NCI-H748 treated with DMSO at 0.1 percent for 48 hours (cell line): ENCODE results near the gene OBI1.
A peak's percentile ranks its signal among the peaks of the same experiment; 100 is the strongest.
"Not testable (repeated sequence)": the region's sequence is repeated elsewhere in the genome, so short reads cannot be mapped to it uniquely, and the experiment has no call there.

Source experiments
- DNase-seq: peaks from one replicate; lab custom pipeline; 2025; lab: John Stamatoyannopoulos, UW

The OBI1 gene

GRCh38 chr13:78647109-78647678 is 11.8 kb downstream of the OBI1 start:
- not testable (repeated sequence) for DNase-seq

- DNase-seq, result no peak
These were observed 20.7 kb downstream of the OBI1 start for GRCh38 chr13:78638216-78638615.

GRCh38 chr13:78636495-78636894 is 22.5 kb downstream of the OBI1 start:
- DNase-seq, result no peak

GRCh38 chr13:78632996-78633395 is 26.0 kb downstream of the OBI1 start:
- no peak for DNase-seq

GRCh38 chr13:78631077-78631476 is 27.9 kb downstream of the OBI1 start:
- no peak for DNase-seq

- no peak for DNase-seq
These were observed 28.4 kb downstream of the OBI1 start for GRCh38 chr13:78630511-78630910.

- DNase-seq, result no peak
These were observed 33.6 kb downstream of the OBI1 start for GRCh38 chr13:78625384-78625783.

- no peak for DNase-seq
These were observed 35.8 kb downstream of the OBI1 start for GRCh38 chr13:78623132-78623531.

- no peak for DNase-seq
These were observed 38.0 kb downstream of the OBI1 start for GRCh38 chr13:78620936-78621470.

GRCh38 chr13:78618411-78618810 is 40.5 kb downstream of the OBI1 start:
- DNase-seq, result no peak

GRCh38 chr13:78611040-78611439 is 47.9 kb downstream of the OBI1 start:
- DNase-seq, result no peak

GRCh38 chr13:78610381-78610883 is 48.5 kb downstream of the OBI1 start:
- DNase-seq, result peak; percentile 9

GRCh38 chr13:78609464-78610205 is 49.3 kb downstream of the OBI1 start:
- peak; percentile 16 for DNase-seq

- DNase-seq, result no peak
These were observed 50.1 kb downstream of the OBI1 start for GRCh38 chr13:78608688-78609463.

- no peak for DNase-seq
These were observed 50.7 kb downstream of the OBI1 start for GRCh38 chr13:78608252-78608687.

GRCh38 chr13:78607409-78608251 is 51.3 kb downstream of the OBI1 start:
- no peak for DNase-seq

- no peak for DNase-seq
These were observed 52.2 kb downstream of the OBI1 start for GRCh38 chr13:78606471-78607408.

- DNase-seq, result peak; percentile 30
These were observed 54.0 kb downstream of the OBI1 start for GRCh38 chr13:78604782-78605611.

GRCh38 chr13:78603240-78603957 is 55.6 kb downstream of the OBI1 start, which contains the start of gene POU4F1:
Gene POU4F1, minus strand, starts transcription at chr13:78603552. Its CDS starts 226 bp downstream, at chr13:78603326.
- peak; percentile 92 for DNase-seq
